Measurements from ENCODE around the gene SLC16A3.

Gene SLC16A3

DNA sequence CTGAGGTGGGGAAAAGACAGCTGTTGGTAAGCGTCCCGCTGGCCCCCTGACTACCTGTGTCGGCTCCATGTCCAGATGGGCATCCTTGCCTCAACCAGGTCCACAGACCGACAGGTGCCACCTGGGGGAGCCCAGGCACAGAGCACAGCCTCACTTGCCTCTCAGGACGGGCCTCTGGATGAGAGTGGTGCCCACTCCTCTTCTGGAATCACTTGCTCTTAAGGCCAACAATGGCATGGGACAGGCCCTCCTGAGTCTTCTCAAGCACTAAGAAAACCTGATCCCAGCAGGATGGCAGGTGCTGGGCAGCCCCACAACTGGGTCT is 17.2 kb downstream of the SLC16A3 start:
- H3K27ac ChIP-seq = peak overlapping the region; percentile 74; the same call in 1 of the 2 replicates
- no peaks in the 10 kb centered on the region for H3K9me3 ChIP-seq
- H3K4me3 ChIP-seq = no peak overlapping the region
- H3K4me2 ChIP-seq = peak overlapping the region; percentile 81
- H3K4me1 ChIP-seq = peaks cover 87% of the 10 kb centered on the region
- H4K20me1 ChIP-seq = peaks cover 100% of the 10 kb centered on the region
- H3K27me3 ChIP-seq = no peaks in the 10 kb centered on the region
- no peak for TF ChIP-seq Cebpa-rat (IDR thresholded peaks at IDR 0.05)
- peaks cover 97% of the 10 kb centered on the region for H3K36me3 ChIP-seq
- peak overlapping the region; percentile 58; the same call in 1 of the 2 replicates for H3K9ac ChIP-seq

DNA sequence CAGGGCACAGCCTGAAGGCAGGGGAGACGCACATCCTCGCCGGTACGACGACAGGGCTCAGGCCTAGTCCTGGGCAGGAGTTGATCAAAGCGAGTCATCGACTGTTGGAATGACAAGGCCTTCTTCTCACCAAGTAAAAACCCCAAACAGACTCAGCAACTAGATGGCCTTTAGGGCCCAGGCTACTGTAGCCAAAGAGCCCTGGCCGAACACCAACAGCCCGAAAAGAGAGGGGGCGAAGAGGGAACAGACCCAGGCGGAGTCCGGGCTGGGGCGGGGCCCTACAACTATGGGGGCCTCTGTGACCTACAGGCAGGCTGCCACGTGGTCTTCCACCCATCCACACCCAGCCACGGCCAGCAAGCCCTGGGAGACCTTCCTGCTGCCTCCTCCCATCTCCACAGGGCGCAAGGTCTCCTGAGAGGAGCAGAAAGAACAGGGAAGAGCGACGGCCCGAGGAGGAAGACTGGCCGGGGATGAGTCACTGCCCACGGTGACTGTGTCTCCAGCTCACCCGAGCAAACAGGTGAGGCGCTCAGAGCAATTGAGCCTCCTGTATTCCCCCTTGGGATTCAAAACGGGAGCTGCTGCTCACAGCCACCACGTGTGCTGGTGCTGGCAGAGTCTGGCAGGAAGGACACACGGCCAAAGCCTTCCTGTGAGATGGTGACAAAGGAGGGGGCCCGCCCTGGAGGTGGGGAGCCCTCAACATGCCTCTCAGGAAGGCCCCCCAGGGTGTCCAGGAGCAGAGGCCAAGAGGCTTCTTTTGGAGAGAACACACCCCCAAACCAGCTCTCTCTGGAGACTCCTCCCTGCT is 17.7 kb downstream of the SLC16A3 start:
- H3K4me3 ChIP-seq = peak overlapping the region; percentile 6; the same call in 1 of the 2 replicates
- H3K27me3 ChIP-seq = no peaks in the 10 kb centered on the region
- no peak for TF ChIP-seq Cebpa-rat (IDR thresholded peaks at IDR 0.05)
- peaks cover 97% of the 10 kb centered on the region for H3K36me3 ChIP-seq
- H4K20me1 ChIP-seq = peaks cover 100% of the 10 kb centered on the region
- peak overlapping the region; percentile 81 for H3K4me2 ChIP-seq
- H3K4me1 ChIP-seq = peaks cover 86% of the 10 kb centered on the region
- peak overlapping the region; percentile 74 for H3K27ac ChIP-seq
- peak overlapping the region; percentile 58; the same call in 1 of the 2 replicates for H3K9ac ChIP-seq
- H3K9me3 ChIP-seq = no peaks in the 10 kb centered on the region

DNA sequence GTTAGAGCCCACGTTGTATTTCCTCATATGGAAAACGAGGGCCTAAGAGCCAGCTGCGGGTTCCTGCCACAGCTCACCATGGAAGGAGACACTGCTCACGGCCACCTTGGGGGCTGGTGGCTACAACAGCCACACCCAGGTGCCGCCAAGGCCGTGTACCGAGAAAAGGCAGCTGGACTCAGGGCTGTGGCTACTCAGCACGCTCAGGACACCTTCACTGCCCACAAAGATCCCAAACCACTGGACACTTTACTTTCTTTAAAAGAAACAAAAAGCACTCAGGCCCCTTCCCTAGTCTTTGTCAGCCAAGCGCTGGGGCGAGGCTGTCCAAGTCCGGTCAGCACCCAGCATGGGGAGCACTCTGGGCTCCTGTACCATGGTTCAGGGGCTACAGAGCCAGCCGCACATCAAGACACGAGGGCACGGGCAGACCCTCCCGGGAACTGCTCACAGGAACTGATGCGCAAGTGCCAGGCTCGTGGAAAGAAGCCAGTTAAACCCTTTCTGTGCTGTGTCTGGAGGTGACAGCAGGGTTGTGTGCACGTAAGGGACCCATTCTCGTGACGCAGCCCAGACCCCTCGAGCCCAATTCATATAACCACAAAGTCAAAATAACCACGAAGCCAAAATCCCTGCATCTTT is 18.5 kb downstream of the SLC16A3 start:
- Histone ChIP-seq H3K27ac (peak overlapping the region; percentile 74), H4K20me1 (peaks cover 100% of the 10 kb centered on the region), H3K4me2 (peak overlapping the region; percentile 81), H3K4me3 (peak overlapping the region; percentile 4; the same call in 1 of the 2 replicates), H3K9ac (peak overlapping the region; percentile 58), H3K9me3 (no peaks in the 10 kb centered on the region), H3K4me1 (peaks cover 79% of the 10 kb centered on the region), H3K27me3 (no peaks in the 10 kb centered on the region), H3K36me3 (peaks cover 100% of the 10 kb centered on the region)
- no peak for TF ChIP-seq Cebpa-rat (IDR thresholded peaks at IDR 0.05)

DNA sequence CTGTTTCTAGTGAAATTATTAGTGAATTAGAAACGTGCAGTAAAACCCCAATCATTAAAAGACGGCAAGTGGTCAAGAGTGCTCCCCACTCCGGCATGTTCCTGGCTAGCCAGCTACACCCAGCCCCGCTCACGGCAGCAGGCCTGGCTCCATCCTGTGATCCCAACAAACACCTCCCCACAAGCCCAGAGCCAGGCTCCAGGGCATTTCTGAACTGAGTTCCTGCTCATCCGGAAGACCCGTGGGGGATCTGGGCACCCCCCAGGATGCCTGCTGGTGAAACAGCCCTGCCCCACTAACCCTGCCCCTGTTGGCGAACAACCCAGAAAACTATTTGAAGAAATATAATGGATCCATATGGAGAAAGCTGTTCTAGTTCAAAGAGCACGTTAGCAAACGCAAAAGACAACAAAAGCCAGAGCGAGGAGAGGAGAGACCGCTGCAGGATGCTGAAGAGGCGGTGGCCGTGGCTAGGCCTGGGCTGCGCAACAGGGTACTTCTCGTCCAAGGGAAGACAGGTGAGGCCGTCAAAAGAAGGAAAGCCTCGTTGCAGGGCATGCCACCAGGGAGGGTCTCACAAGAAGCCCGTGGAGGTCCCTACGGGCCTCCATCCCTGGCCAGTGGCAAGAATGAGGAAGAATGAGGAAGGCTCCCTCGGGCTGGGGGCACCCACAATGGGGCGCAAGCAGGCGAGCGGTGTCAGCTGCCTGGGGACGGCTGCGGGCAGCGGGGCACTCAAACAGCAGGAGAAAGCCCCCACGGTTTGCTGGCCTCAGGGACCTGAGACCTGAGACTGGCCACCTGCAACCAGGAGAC is 19.2 kb downstream of the SLC16A3 start:
- TF ChIP-seq Cebpa-rat (IDR thresholded peaks at IDR 0.05) = no peak
- H3K9me3 ChIP-seq = no peaks in the 10 kb centered on the region
- H3K4me2 ChIP-seq = peak overlapping the region; percentile 81
- H3K27ac ChIP-seq = peak overlapping the region; percentile 74
- H3K4me1 ChIP-seq = peaks cover 73% of the 10 kb centered on the region
- H3K36me3 ChIP-seq = peaks cover 100% of the 10 kb centered on the region
- H3K27me3 ChIP-seq = no peaks in the 10 kb centered on the region
- H3K9ac ChIP-seq = peak overlapping the region; percentile 58
- H4K20me1 ChIP-seq = peaks cover 100% of the 10 kb centered on the region
- H3K4me3 ChIP-seq = peak overlapping the region; percentile 4; the same call in 1 of the 2 replicates

DNA sequence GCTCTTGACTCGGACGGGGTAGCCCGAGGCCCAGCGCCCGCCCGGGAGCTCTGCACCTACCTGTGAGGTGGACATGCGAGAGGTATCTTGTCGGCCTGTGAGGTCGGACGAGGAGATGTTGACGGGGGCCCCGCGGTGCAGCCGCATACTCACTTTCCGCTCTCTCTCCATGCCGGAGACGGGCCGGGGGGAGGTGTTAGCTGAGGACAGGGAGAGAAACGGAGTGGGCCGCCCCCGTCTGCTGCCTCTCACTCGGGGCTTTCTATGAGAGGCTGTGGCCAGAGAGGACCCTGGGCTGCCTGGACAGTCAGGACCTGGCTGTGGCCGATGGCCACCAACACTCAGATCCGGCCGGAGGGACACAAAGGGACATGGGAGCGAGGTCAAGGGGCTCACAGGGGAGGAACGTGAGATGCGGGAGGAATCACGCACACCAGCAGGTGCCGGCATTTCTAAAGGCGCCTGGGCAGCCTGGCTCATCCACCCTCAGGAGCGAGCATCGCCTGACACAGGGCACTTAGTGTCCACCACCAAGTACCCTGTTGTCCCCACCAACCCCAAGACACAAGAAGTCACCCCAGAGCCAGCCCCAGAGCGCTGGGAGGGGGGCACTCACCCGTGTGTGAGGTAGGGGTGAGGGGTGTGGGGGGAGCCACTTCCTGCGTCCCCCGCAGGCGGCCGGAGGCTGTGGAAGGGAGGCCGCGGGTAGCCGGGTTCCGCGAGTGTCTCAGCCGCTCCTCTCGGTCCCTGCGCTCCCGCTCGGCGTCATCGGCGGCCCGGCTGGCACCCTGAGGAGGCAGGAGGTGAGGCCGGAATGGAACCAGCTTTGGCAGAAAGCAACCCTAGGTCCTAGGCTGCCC is 20.2 kb downstream of the SLC16A3 start:
- H3K9ac ChIP-seq = 0 out of 2 replicates have a peak overlapping the region, but pooled peaks have one; percentile 31
- H3K27ac ChIP-seq = peak overlapping the region; percentile 74
- no peaks in the 10 kb centered on the region for H3K9me3 ChIP-seq
- TF ChIP-seq Cebpa-rat (IDR thresholded peaks at IDR 0.05) = no peak
- no peaks in the 10 kb centered on the region for H3K27me3 ChIP-seq
- peak overlapping the region; percentile 81 for H3K4me2 ChIP-seq
- H4K20me1 ChIP-seq = peaks cover 100% of the 10 kb centered on the region
- peaks cover 100% of the 10 kb centered on the region for H3K36me3 ChIP-seq
- no peak overlapping the region for H3K4me3 ChIP-seq
- H3K4me1 ChIP-seq = peaks cover 65% of the 10 kb centered on the region

DNA sequence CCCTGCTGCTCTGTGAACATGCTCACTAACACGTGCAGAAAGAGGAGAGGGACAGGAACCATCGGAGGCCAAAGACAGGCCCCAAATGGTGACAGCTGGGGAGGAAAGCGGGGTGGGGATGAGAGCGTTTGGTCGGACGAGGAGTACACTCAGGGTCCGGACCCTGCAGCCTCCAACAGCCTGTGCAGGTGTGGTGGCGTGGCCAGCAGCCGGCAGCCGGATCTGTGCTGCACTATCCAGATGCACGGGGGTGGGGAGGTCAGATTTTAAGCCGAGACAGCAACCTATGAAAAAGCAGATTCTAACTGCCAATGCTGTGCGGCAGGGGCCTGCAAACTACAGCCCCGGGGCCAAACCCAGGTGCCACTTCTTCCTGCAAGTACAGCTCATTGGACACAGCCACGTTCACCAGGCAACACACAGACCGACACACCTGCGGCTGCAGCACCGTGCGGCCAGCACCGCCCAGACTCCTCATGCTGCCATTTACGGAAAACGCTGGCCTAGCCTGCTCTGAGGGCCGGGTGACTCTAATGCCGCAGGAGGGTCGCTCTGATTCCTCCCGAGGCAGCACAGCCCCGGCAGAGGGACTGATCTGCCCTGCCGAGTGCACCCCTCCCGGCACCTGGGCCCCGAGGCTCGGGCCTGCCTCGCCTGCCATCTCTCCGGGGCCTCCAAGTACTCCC is 21.2 kb downstream of the SLC16A3 start:
- H3K4me1 ChIP-seq = peaks cover 64% of the 10 kb centered on the region
- H3K9me3 ChIP-seq = no peaks in the 10 kb centered on the region; the same call in 1 of the 2 replicates
- H3K4me3 ChIP-seq = no peak overlapping the region
- H3K36me3 ChIP-seq = peaks cover 100% of the 10 kb centered on the region
- peak overlapping the region; percentile 31; the same call in 1 of the 2 replicates for H3K9ac ChIP-seq
- no peak overlapping the region for H3K27ac ChIP-seq
- TF ChIP-seq Cebpa-rat (IDR thresholded peaks at IDR 0.05) = no peak
- peak overlapping the region; percentile 81 for H3K4me2 ChIP-seq
- no peaks in the 10 kb centered on the region for H3K27me3 ChIP-seq
- H4K20me1 ChIP-seq = peaks cover 100% of the 10 kb centered on the region

DNA sequence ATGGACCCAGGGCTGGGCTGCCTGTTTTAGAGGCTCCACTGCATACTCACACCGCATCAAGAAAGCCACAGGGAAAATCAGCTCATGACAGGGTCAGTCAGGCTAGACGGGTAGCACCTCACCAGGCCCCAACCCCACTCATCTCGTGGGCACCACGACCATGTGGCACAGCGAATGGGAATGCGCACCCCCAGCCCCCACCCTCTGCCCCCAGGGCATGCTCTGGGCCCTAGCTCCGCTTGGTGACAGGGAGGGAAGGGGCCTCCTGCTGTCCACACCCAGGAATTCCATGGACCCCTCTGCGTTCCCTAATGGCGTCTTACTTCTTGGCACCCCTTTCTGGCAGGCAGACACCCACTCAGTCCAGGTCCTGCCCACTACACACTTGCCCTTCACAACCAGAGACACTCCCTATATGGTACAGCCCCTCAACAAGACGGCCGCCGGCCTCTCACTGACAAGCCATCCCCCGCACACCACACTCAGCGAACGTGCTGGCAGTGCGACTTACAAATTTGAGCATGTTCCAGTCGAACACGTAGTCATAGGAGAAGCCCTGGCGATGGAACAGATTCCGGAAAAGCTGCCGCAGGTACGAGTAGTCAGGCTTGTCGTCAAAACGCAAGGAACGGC is 22.1 kb downstream of the SLC16A3 start:
- Histone ChIP-seq H3K4me3 (no peak overlapping the region), H3K36me3 (peaks cover 100% of the 10 kb centered on the region), H3K4me1 (peaks cover 55% of the 10 kb centered on the region), H3K27me3 (no peaks in the 10 kb centered on the region), H3K9me3 (peaks cover 5% of the 10 kb centered on the region; the same call in 1 of the 2 replicates), H3K27ac (no peak overlapping the region), H3K9ac (peak overlapping the region; percentile 34; the same call in 1 of the 2 replicates), H3K4me2 (peak overlapping the region; percentile 18), H4K20me1 (peaks cover 100% of the 10 kb centered on the region)
- no peak for TF ChIP-seq Cebpa-rat (IDR thresholded peaks at IDR 0.05)

All from BLaER1 (cell line).